KOPT-K1 (cell line): ENCODE measurements around the gene ZNF770.

Experiments
- H3K27ac ChIP-seq: fragments of 200-600 bp; sonication (generic); 2 replicates; pipeline ENCODE4 v1.5.1; 2016; ENCODE audit warnings: antibody characterized with exemption, mild to moderate bottlenecking, low read depth, low read length; ENCODE audit not compliant: poor library complexity, severe bottlenecking
- H3K36me3 ChIP-seq: fragments of 200-600 bp; sonication (generic); 2 replicates; pipeline ENCODE4 v1.5.1; 2017; ENCODE audit warnings: antibody characterized with exemption, mild to moderate bottlenecking, low read length, moderate library complexity; ENCODE audit not compliant: insufficient read depth
- H3K9me3 ChIP-seq: fragments of 200-600 bp; sonication (generic); 2 replicates; pipeline ENCODE4 v1.5.1; 2017; ENCODE audit warnings: antibody characterized with exemption, low read length, mild to moderate bottlenecking; ENCODE audit not compliant: insufficient read depth, poor library complexity, severe bottlenecking

Gene ZNF770

GRCh38 chr15:34988027-34988902 lies at the start of gene ZNF770:
TSS of gene ZNF770 (minus strand) at chr15:34988287. CDS start at chr15:34983434, 4,853 bp downstream.
- Histone ChIP-seq H3K27ac (peak within 1 kb of the TSS; percentile 89), H3K9me3 (no peaks in the 10 kb centered on the region), H3K36me3 (peaks cover 27% of the 10 kb centered on the region)

- Histone ChIP-seq H3K9me3 (no peaks in the 10 kb centered on the region), H3K27ac (no peak overlapping the region), H3K36me3 (no peaks in the 10 kb centered on the region)
Observed at GRCh38 chr15:35028235-35028984, 40.3 kb upstream of the ZNF770 start.

GRCh38 chr15:35023804-35024203 lies 35.7 kb upstream of the ZNF770 start:
- H3K9me3 ChIP-seq, result no peaks in the 10 kb centered on the region
- no peak overlapping the region for H3K27ac ChIP-seq
- H3K36me3 ChIP-seq, result no peaks in the 10 kb centered on the region

- no peaks in the 10 kb centered on the region for H3K9me3 ChIP-seq
- H3K36me3 ChIP-seq, result no peaks in the 10 kb centered on the region
- no peak overlapping the region for H3K27ac ChIP-seq
Observed at GRCh38 chr15:35020974-35021373, 32.9 kb upstream of the ZNF770 start.

GRCh38 chr15:35019404-35020327 lies 31.6 kb upstream of the ZNF770 start:
- Histone ChIP-seq H3K36me3 (no peaks in the 10 kb centered on the region), H3K27ac (no peak overlapping the region), H3K9me3 (no peaks in the 10 kb centered on the region)

GRCh38 chr15:35014241-35014640 lies 26.2 kb upstream of the ZNF770 start:
- Histone ChIP-seq H3K9me3 (no peaks in the 10 kb centered on the region), H3K27ac (no peak overlapping the region), H3K36me3 (no peaks in the 10 kb centered on the region)

- Histone ChIP-seq H3K36me3 (no peaks in the 10 kb centered on the region), H3K9me3 (no peaks in the 10 kb centered on the region), H3K27ac (no peak overlapping the region)
Observed at GRCh38 chr15:35013370-35013769, 25.3 kb upstream of the ZNF770 start.

- H3K9me3 ChIP-seq, result no peaks in the 10 kb centered on the region
- H3K36me3 ChIP-seq, result no peaks in the 10 kb centered on the region
- no peak overlapping the region for H3K27ac ChIP-seq
Observed at GRCh38 chr15:35007397-35007796, 19.3 kb upstream of the ZNF770 start.

- H3K9me3 ChIP-seq, result no peaks in the 10 kb centered on the region
- H3K36me3 ChIP-seq, result no peaks in the 10 kb centered on the region
- no peak overlapping the region for H3K27ac ChIP-seq
Observed at GRCh38 chr15:35005933-35006332, 17.8 kb upstream of the ZNF770 start.

GRCh38 chr15:35003928-35004327 lies 15.8 kb upstream of the ZNF770 start:
- Histone ChIP-seq H3K27ac (no peak overlapping the region), H3K36me3 (no peaks in the 10 kb centered on the region), H3K9me3 (no peaks in the 10 kb centered on the region)

- Histone ChIP-seq H3K36me3 (no peaks in the 10 kb centered on the region), H3K27ac (no peak overlapping the region), H3K9me3 (no peaks in the 10 kb centered on the region)
Observed at GRCh38 chr15:35000511-35000910, 12.4 kb upstream of the ZNF770 start.

- Histone ChIP-seq H3K36me3 (no peaks in the 10 kb centered on the region), H3K9me3 (no peaks in the 10 kb centered on the region), H3K27ac (no peak overlapping the region)
Observed at GRCh38 chr15:34999906-35000305, 11.8 kb upstream of the ZNF770 start.

- no peaks in the 10 kb centered on the region for H3K9me3 ChIP-seq
- H3K36me3 ChIP-seq, result no peaks in the 10 kb centered on the region
- H3K27ac ChIP-seq, result no peak overlapping the region
Observed at GRCh38 chr15:34994925-34995324, 6.8 kb upstream of the ZNF770 start.

- Histone ChIP-seq H3K36me3 (no peaks in the 10 kb centered on the region), H3K9me3 (no peaks in the 10 kb centered on the region), H3K27ac (no peak overlapping the region)
Observed at GRCh38 chr15:34993877-34994276, 5.8 kb upstream of the ZNF770 start.

- H3K9me3 ChIP-seq, result no peaks in the 10 kb centered on the region
- H3K36me3 ChIP-seq, result no peaks in the 10 kb centered on the region
- no peak overlapping the region for H3K27ac ChIP-seq
Observed at GRCh38 chr15:34993412-34993811, 5.3 kb upstream of the ZNF770 start.
